Heart left ventricle (tissue), 13 donors: ENCODE data around the gene APOD.

ENCODE experiments used
- POLR2A ChIP-seq, 2 donors: fragments of 450-650 bp; IDR thresholded peaks; one replicate each; pipeline ENCODE4 v1.6.1; 2017; ENCODE audit warnings: antibody characterized with exemption in 2 of 2, mild to moderate bottlenecking in 2 of 2, moderate library complexity in 2 of 2
- TF ChIP-seq, protein P1 (sequence below), 12 donors: fragments of 200-600 bp; sonication (generic) in 4 of 12; IDR thresholded peaks; one replicate each; pipeline versions ENCODE4 v1.5.0 to v1.8.0; 2018 to 2022; ENCODE audit warnings: antibody characterized with exemption in 12 of 12, mild to moderate bottlenecking in 5 of 12
- donor health status: ischemic (EF 13 %, LVEDD 7.1; RV severe dilation, severe dysfunction).
- donor health status: DM: no; HTN: yes; CAD: no.
- donor health status: DM: no; HTN: no; CAD: no.
- donor health status: ischemic (EF 25% LVEDD 6.9; RV normal size, moderate dysfunction).
- donor health status: ischemic (EF 25% LVEDD 5.7; RV mildly dilated, moderate dysfunction).
- donor health status: ischemic (EF 35%, LVEDD 5.7; RV mildly dilated, moderate dysfunction).
- donor health status: nonischemic (EF 11% LVEDD 7.7; RV severe dilation, severe dysfunction).
- donor health status: DM: yes; HTN: yes; CAD: no.
- donor health status: PGD.
- donor health status: ischemic (EF 29% LVEDD 5.4; RV normal size, mild dysfunction).
- donor health status: nonischemic (EF 23%, LVEDD 6.1; RV moderate dilation, normal function).

DNA sequence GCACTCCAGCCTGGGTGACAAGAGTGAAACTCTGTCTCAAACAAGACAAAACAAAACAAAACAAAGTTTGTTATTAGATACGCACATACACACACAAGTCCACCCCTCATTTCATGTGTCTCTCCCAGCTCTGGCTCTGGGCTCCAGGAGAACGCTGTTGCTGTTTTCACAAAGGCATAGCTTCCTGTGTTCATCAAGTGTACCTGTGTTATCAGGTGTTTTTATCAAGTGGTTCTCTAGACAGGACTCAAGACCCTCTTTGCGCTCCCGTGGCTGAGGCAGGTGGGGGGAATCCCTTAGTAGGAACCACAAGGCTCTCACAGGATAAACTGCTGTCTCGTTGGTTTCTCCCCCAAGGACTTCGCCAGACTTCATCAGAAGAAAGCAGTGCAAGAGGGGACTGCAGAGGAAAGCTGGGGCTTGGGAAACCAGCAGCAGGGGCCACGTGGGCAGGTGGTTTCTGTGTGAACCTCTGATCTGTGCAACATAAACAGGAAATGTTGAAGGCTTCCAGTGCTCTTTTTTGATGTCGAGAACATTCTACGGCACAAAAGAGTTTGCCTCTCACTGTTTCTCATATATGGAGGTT is 33.7 kb downstream of the APOD start:
- TF ChIP-seq, protein P1, sequence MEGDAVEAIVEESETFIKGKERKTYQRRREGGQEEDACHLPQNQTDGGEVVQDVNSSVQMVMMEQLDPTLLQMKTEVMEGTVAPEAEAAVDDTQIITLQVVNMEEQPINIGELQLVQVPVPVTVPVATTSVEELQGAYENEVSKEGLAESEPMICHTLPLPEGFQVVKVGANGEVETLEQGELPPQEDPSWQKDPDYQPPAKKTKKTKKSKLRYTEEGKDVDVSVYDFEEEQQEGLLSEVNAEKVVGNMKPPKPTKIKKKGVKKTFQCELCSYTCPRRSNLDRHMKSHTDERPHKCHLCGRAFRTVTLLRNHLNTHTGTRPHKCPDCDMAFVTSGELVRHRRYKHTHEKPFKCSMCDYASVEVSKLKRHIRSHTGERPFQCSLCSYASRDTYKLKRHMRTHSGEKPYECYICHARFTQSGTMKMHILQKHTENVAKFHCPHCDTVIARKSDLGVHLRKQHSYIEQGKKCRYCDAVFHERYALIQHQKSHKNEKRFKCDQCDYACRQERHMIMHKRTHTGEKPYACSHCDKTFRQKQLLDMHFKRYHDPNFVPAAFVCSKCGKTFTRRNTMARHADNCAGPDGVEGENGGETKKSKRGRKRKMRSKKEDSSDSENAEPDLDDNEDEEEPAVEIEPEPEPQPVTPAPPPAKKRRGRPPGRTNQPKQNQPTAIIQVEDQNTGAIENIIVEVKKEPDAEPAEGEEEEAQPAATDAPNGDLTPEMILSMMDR (IDR thresholded peaks at IDR 0.05): no peak
- TF ChIP-seq POLR2A (IDR thresholded peaks at IDR 0.05): no peak
